ENCODE results near the gene C1orf198. TPM values are rescaled to one million over a fixed set of nuclear protein-coding genes. Genes with fewer than 3 reads are reported as not detected.

C1orf198 gene
- total RNA-seq, 1 donor from 2014 or later, result 54.5 TPM

- DNase-seq (ENCODE audit: low read depth), result no peak
- TF ChIP-seq, protein P1, sequence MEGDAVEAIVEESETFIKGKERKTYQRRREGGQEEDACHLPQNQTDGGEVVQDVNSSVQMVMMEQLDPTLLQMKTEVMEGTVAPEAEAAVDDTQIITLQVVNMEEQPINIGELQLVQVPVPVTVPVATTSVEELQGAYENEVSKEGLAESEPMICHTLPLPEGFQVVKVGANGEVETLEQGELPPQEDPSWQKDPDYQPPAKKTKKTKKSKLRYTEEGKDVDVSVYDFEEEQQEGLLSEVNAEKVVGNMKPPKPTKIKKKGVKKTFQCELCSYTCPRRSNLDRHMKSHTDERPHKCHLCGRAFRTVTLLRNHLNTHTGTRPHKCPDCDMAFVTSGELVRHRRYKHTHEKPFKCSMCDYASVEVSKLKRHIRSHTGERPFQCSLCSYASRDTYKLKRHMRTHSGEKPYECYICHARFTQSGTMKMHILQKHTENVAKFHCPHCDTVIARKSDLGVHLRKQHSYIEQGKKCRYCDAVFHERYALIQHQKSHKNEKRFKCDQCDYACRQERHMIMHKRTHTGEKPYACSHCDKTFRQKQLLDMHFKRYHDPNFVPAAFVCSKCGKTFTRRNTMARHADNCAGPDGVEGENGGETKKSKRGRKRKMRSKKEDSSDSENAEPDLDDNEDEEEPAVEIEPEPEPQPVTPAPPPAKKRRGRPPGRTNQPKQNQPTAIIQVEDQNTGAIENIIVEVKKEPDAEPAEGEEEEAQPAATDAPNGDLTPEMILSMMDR (conservative IDR thresholded peaks at IDR 0.05; ENCODE audit: low read depth, low read length), result no peak
- H3K4me3 ChIP-seq (ENCODE audit: low read depth, low read length), result no peak overlapping the region
Measured at GRCh38 chr1:230909974-230910754, 41.8 kb upstream of the C1orf198 start.

GRCh38 chr1:230907472-230908205 lies 39.3 kb upstream of the C1orf198 start:
- DNase-seq (ENCODE audit: low read depth), result no peak
- no peak overlapping the region for H3K4me3 ChIP-seq (ENCODE audit: low read depth, low read length)
- TF ChIP-seq, protein P1 (conservative IDR thresholded peaks at IDR 0.05; ENCODE audit: low read depth, low read length), result no peak

DNA sequence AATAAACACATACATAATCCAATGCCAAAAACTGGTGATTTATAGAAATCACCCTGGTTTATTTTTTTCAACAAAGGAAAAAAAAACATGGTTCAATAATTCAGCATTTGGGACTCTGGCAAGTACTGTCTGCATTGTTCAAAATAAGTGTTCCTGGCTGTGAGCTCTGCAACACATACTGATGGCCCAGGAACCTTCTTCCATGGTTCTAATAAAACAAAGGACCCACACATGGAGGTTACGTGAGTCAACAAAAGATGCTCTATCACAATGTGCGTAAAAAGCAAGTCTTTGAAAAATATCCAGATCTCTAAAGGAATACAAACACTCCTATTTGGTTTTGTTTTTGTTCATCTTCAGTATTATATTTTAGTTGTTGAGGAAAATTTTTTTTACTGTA lies 37.9 kb upstream of the C1orf198 start:
- no peak for DNase-seq (ENCODE audit: low read depth)
- TF ChIP-seq, protein P1 (conservative IDR thresholded peaks at IDR 0.05; ENCODE audit: low read depth, low read length), result no peak
- H3K4me3 ChIP-seq (ENCODE audit: low read depth, low read length), result no peak overlapping the region

GRCh38 chr1:230905733-230906132 lies 37.4 kb upstream of the C1orf198 start:
- TF ChIP-seq, protein P1 (conservative IDR thresholded peaks at IDR 0.05; ENCODE audit: low read depth, low read length), result no peak
- no peak for DNase-seq (ENCODE audit: low read depth)
- H3K4me3 ChIP-seq (ENCODE audit: low read depth, low read length), result no peak overlapping the region

GRCh38 chr1:230902349-230902923 lies 34.1 kb upstream of the C1orf198 start:
- no peak for DNase-seq (ENCODE audit: low read depth)
- H3K4me3 ChIP-seq (ENCODE audit: low read depth, low read length), result no peak overlapping the region
- TF ChIP-seq, protein P1 (conservative IDR thresholded peaks at IDR 0.05; ENCODE audit: low read depth, low read length), result no peak

- DNase-seq (ENCODE audit: low read depth), result no peak
- TF ChIP-seq, protein P1 (conservative IDR thresholded peaks at IDR 0.05; ENCODE audit: low read depth, low read length), result no peak
- H3K4me3 ChIP-seq (ENCODE audit: low read depth, low read length), result no peak overlapping the region
Measured at GRCh38 chr1:230901671-230902070, 33.4 kb upstream of the C1orf198 start.

All from epithelial cell of proximal tubule (primary cell).